ENCODE measurements around the gene TMEM92. TPM values are rescaled to one million over a fixed set of nuclear protein-coding genes. Genes with fewer than 3 reads are reported as not detected.

TMEM92 gene
- total and polyA plus RNA-seq, 4 donors = 0.49 to 3.3 (median 2.1) TPM

GRCh38 chr17:50248255-50248654 lies 26.0 kb upstream of the TMEM92 start:
- Histone ChIP-seq H3K36me3 (ENCODE audit: control insufficient read depth, insufficient read depth, low read length) (no peaks in the 10 kb centered on the region), H3K4me3 (ENCODE audit: low read depth, low read length) (no peak overlapping the region), H3K27me3 (ENCODE audit: control insufficient read depth, insufficient read depth, low read length) (no peaks in the 10 kb centered on the region), H3K9me3 (ENCODE audit: control insufficient read depth, insufficient read depth, low read length) (peaks cover 4% of the 10 kb centered on the region), H3K4me1 (ENCODE audit: control insufficient read depth, insufficient read depth, low read length) (no peaks in the 10 kb centered on the region), H3K27ac (ENCODE audit: low read depth, low read length) (no peak overlapping the region)
- no peak for DNase-seq (ENCODE audit: low read depth in 4 of 6, low spot score in 6 of 6)
- 100% methylated on average over 1 of the region's 2 CpGs for WGBS (ENCODE audit: insufficient coverage)

DNA sequence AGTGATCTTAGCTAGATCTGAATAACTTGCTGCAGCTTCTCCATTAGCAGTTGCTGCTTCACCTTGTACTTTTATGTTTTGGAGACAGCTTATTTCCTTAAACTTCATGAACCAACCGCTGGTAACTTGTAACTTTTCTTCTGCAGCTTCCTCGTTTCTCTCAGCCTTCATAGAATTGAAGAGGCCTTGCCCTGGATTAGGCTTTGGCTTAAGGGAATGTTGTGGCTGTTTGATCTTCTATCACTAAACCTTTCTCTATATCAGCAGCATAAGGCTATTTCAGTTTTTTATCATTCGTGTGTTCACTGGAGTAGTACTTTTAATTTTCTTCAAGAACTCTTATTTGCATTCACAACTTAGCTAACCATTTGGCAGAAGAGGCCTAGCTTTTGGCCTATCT lies 21.5 kb upstream of the TMEM92 start:
- no CpG with 5 or more reads among the region's 3 CpGs for WGBS (ENCODE audit: insufficient coverage)
- Histone ChIP-seq H3K4me1 (ENCODE audit: control insufficient read depth, insufficient read depth, low read length) (peaks cover 8% of the 10 kb centered on the region), H3K27ac (ENCODE audit: low read depth, low read length) (no peak overlapping the region), H3K4me3 (ENCODE audit: low read depth, low read length) (no peak overlapping the region), H3K36me3 (ENCODE audit: control insufficient read depth, insufficient read depth, low read length) (no peaks in the 10 kb centered on the region), H3K9me3 (ENCODE audit: control insufficient read depth, insufficient read depth, low read length) (peaks cover 4% of the 10 kb centered on the region), H3K27me3 (ENCODE audit: control insufficient read depth, insufficient read depth, low read length) (no peaks in the 10 kb centered on the region)
- no peak for DNase-seq (ENCODE audit: low read depth in 4 of 6, low spot score in 6 of 6)

DNA sequence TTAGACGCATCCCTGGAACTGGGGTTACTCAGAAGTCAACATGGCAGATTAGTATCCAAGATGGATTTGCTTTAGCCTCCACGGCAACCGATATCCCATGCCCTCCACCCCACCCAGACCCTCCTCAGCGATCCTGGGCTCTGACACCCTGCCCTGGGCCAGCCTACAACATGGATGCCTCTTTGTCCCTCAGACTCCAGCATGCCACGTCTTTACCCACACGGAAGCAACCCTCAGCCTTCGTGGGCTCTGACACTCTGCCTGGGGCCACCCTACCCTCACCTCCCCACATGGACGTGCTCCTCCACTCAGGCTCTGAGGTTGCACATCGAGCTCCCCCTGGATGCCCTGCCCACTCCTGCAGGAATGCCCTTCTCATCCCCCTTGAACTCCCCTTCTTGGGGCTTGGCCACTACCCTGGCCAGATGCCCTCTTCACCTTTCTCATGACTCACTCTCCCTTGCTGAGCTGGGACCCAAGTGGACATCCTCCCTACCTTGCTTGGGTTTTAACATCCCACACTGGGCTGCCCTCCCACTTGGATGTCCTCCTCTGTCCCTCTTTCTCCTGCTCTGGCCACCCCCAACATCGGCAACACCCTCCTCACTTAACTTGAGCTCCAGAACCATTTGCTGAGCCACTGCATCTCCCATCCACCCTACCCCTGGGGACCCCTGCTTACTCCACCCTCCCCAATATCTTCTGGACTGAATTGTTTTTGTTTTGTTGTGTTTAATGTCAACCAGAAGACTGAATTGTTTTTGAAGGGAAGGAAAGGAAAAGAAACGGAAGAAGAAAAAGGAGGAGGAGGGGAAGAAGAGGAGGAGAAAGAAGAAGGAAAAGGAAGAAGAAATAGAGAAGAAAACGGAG lies 18.3 kb upstream of the TMEM92 start:
- no peak overlapping the region for H3K4me3 ChIP-seq (ENCODE audit: low read depth, low read length)
- no peak overlapping the region for H3K27ac ChIP-seq (ENCODE audit: low read depth, low read length)
- H3K9me3 ChIP-seq (ENCODE audit: control insufficient read depth, insufficient read depth, low read length) = no peaks in the 10 kb centered on the region
- DNase-seq (ENCODE audit: low read depth in 4 of 6, low spot score in 6 of 6) = no peak
- 90% methylated on average over 12 of the region's 12 CpGs for WGBS (ENCODE audit: insufficient coverage)
- no peaks in the 10 kb centered on the region for H3K36me3 ChIP-seq (ENCODE audit: control insufficient read depth, insufficient read depth, low read length)
- H3K27me3 ChIP-seq (ENCODE audit: control insufficient read depth, insufficient read depth, low read length) = no peaks in the 10 kb centered on the region
- peaks cover 34% of the 10 kb centered on the region for H3K4me1 ChIP-seq (ENCODE audit: control insufficient read depth, insufficient read depth, low read length)

GRCh38 chr17:50256826-50257618 lies 17.2 kb upstream of the TMEM92 start:
- Histone ChIP-seq H3K27me3 (ENCODE audit: control insufficient read depth, insufficient read depth, low read length) (no peaks in the 10 kb centered on the region), H3K4me1 (ENCODE audit: control insufficient read depth, insufficient read depth, low read length) (peaks cover 34% of the 10 kb centered on the region), H3K9me3 (ENCODE audit: control insufficient read depth, insufficient read depth, low read length) (no peaks in the 10 kb centered on the region), H3K36me3 (ENCODE audit: control insufficient read depth, insufficient read depth, low read length) (no peaks in the 10 kb centered on the region), H3K4me3 (ENCODE audit: low read depth, low read length) (no peak overlapping the region), H3K27ac (ENCODE audit: low read depth, low read length) (peak overlapping the region; percentile 90)
- no peak for DNase-seq (ENCODE audit: low read depth in 4 of 6, low spot score in 6 of 6)
- WGBS (ENCODE audit: insufficient coverage) = 91% methylated on average over 4 of the region's 10 CpGs

GRCh38 chr17:50257676-50258224 lies 16.5 kb upstream of the TMEM92 start:
- H3K27me3 ChIP-seq (ENCODE audit: control insufficient read depth, insufficient read depth, low read length) = no peaks in the 10 kb centered on the region
- peak overlapping the region; percentile 90 for H3K27ac ChIP-seq (ENCODE audit: low read depth, low read length)
- H3K4me3 ChIP-seq (ENCODE audit: low read depth, low read length) = no peak overlapping the region
- 63% methylated on average over 10 of the region's 15 CpGs for WGBS (ENCODE audit: insufficient coverage)
- H3K9me3 ChIP-seq (ENCODE audit: control insufficient read depth, insufficient read depth, low read length) = no peaks in the 10 kb centered on the region
- DNase-seq (ENCODE audit: low read depth in 4 of 6, low spot score in 6 of 6) = peak in 1 of 6 donors; percentile 47
- no peaks in the 10 kb centered on the region for H3K36me3 ChIP-seq (ENCODE audit: control insufficient read depth, insufficient read depth, low read length)
- peaks cover 34% of the 10 kb centered on the region for H3K4me1 ChIP-seq (ENCODE audit: control insufficient read depth, insufficient read depth, low read length)

- peaks cover 42% of the 10 kb centered on the region for H3K4me1 ChIP-seq (ENCODE audit: control insufficient read depth, insufficient read depth, low read length)
- no peak overlapping the region for H3K4me3 ChIP-seq (ENCODE audit: low read depth, low read length)
- H3K27me3 ChIP-seq (ENCODE audit: control insufficient read depth, insufficient read depth, low read length) = no peaks in the 10 kb centered on the region
- WGBS (ENCODE audit: insufficient coverage) = 64% methylated on average over 8 of the region's 13 CpGs
- H3K27ac ChIP-seq (ENCODE audit: low read depth, low read length) = peak overlapping the region; percentile 90
- no peaks in the 10 kb centered on the region for H3K36me3 ChIP-seq (ENCODE audit: control insufficient read depth, insufficient read depth, low read length)
- DNase-seq (ENCODE audit: low read depth in 4 of 6, low spot score in 6 of 6) = peak in 1 of 6 donors; percentile 72
- H3K9me3 ChIP-seq (ENCODE audit: control insufficient read depth, insufficient read depth, low read length) = no peaks in the 10 kb centered on the region
Measured at GRCh38 chr17:50258647-50259476, 15.4 kb upstream of the TMEM92 start.

- H3K4me1 ChIP-seq (ENCODE audit: control insufficient read depth, insufficient read depth, low read length) = peaks cover 50% of the 10 kb centered on the region
- H3K9me3 ChIP-seq (ENCODE audit: control insufficient read depth, insufficient read depth, low read length) = no peaks in the 10 kb centered on the region
- DNase-seq (ENCODE audit: low read depth in 4 of 6, low spot score in 6 of 6) = peak in 1 of 6 donors; percentile 59
- H3K27me3 ChIP-seq (ENCODE audit: control insufficient read depth, insufficient read depth, low read length) = no peaks in the 10 kb centered on the region
- peak overlapping the region; percentile 90 for H3K27ac ChIP-seq (ENCODE audit: low read depth, low read length)
- H3K4me3 ChIP-seq (ENCODE audit: low read depth, low read length) = no peak overlapping the region
- WGBS (ENCODE audit: insufficient coverage) = 73% methylated on average over 13 of the region's 19 CpGs
- H3K36me3 ChIP-seq (ENCODE audit: control insufficient read depth, insufficient read depth, low read length) = no peaks in the 10 kb centered on the region
Measured at GRCh38 chr17:50259477-50260324, 14.6 kb upstream of the TMEM92 start.

DNA sequence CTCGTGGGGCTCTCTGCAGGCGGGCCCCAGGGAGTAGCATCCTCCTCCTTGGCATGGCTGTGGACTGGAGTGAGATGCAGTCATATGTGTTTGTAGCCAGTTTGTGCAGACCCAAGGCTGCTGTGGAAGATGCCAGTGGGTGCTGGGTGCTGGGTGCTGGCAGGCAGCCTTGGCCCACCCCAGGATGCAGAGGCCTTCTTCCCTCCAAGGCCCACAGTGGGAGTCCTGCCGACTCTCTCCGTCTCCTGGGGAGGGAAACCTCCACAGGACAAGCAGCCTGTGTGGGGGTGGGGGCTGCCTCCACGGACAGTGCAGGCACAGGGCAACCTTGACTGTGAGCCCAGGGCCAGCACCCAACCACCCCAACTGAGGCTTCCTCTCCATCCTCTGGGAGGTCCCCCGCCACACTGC lies 13.8 kb upstream of the TMEM92 start:
- DNase-seq (ENCODE audit: low read depth in 4 of 6, low spot score in 6 of 6) = peak in 1 of 6 donors; percentile 4
- Histone ChIP-seq H3K9me3 (ENCODE audit: control insufficient read depth, insufficient read depth, low read length) (no peaks in the 10 kb centered on the region), H3K4me1 (ENCODE audit: control insufficient read depth, insufficient read depth, low read length) (peaks cover 57% of the 10 kb centered on the region), H3K27ac (ENCODE audit: low read depth, low read length) (peak overlapping the region; percentile 90), H3K27me3 (ENCODE audit: control insufficient read depth, insufficient read depth, low read length) (no peaks in the 10 kb centered on the region), H3K4me3 (ENCODE audit: low read depth, low read length) (no peak overlapping the region), H3K36me3 (ENCODE audit: control insufficient read depth, insufficient read depth, low read length) (no peaks in the 10 kb centered on the region)
- WGBS (ENCODE audit: insufficient coverage) = 74% methylated on average over 4 of the region's 6 CpGs

All from spinal cord (tissue), 10 donors.